ENCODE measurements around the gene ATP8A2.

ATP8A2 gene

GRCh38 chr13:25384758-25385410, 13.1 kb downstream of the ATP8A2 start:
- FAIRE-seq: no peak

DNA sequence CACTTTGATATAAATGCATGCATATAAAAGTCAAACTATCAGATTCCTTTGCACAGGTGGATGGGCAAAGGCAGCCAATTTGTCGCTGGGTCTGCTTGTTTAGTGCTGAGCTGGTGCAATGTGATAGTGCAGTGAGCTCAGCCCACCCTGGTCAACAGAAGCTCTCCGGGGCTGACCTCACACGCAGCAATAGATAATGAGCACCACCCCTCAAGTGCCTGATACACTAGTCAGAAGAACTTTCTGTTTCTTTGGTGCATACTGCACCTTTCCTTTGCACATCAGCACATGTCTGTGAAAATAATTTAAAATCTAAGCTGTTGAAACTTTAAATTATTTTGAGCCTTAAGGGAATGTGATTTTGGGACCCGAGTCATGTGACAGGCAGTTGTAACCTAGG, 20.2 kb downstream of the ATP8A2 start:
- no peak for FAIRE-seq

DNA sequence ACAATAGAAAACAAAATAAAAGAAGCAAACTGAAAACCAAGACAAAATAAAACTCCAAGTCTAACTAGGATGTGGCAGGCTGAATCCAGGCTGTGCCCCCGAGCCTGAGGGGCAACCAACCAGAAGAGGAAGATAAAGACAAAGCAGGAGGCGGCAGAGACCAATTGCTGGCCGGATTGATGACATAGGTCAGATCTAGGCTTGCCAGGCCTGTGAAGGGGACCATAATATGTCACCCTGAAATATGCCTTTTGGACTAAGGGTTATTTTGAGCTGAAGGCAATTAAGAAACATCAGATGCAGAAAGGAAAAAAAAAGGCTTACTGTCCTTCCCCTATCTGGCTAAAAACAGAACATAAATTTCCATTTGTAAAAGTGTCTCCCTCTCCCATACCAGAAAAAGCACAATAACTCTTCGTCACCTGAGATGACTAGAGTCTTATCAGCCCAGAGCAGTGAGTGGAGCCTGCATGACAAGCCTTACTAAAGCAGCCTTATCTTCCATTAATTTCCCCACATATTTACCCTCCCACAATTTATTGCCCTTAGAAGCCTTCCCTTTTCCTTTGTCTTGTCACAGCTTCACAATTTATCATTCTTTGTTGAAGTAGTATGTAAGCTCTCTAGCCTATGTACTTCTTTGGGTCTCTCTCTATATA, 22.8 kb downstream of the ATP8A2 start:
- FAIRE-seq: no peak

DNA sequence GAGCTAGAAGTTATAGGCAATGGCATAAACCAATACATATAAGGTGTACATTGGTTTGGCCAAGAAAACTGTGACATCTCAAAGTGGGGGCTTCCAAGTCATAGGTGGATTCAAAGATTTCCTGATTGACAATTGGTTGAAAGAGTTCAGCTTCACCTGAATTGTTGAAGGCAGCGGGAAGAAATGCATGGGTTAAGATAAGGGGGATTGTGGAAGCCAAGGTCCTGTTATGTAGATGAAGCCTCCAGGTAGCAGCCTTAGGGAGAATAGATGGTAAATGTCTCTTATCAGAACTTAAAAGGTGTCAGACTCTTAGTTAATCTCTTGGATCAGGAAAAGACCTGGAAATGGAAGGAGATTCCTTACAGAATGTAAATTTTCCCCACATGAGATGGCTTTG, 26.0 kb downstream of the ATP8A2 start:
- no peak for FAIRE-seq

DNA sequence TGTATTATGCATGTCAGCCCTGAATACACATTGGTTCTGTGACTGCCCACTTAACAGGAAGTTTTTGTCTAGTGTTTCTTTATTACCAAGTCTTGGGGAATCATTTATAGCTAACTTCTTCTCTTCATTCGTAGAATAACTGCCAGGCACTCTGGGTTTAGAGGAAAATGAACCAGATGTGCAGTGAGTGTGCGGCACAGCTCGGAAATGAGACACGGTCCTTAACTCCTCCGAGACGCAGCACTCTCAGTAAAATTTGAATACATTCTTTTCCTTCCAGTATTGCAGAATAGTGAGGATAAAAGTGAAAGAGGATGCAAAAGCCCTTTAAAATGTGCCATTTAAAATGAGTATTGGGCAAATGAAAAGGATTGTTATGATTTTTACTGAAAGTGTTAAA, 29.2 kb downstream of the ATP8A2 start:
- no peak for FAIRE-seq

GRCh38 chr13:25401958-25402357, 30.2 kb downstream of the ATP8A2 start:
- no peak for FAIRE-seq

DNA sequence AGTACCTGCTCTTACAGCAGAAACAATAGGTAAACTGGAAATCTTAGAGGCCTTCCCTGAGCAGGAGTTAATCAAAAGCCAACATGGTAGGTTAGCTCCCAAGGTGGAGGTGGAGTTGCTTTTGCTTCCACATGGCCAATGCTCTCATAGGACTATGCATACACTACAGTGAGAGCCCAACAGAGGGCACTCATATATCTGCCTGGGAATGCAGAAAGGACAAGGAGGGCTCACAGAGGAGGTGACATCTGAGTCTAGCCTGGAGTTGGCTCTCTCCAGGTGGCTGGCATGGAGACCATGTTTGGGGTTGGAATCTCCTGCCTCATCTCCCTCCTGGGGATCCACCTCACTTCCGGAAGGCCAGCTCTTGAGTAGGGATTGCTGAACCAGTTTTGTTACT, 34.6 kb downstream of the ATP8A2 start:
- no peak for FAIRE-seq

DNA sequence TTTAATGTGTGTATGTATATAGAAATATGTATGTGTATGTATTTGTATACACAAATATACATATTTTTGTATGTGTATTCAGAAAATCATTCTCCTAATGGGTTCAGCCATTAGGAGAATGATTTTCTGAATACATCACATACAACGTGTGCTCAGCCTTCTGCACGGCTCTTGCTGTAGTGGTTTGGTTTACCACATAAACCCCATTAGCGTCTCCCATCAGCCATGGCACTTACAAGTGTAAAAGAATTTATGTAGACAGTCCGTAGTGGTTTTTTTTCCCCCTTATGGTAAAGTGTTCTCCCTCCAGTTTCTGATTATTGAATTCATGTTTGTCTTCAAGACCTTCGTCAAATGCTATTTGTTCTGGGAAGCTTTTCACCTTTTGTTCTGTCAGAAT, 38.2 kb downstream of the ATP8A2 start:
- FAIRE-seq: no peak

- FAIRE-seq: no peak
Measured at GRCh38 chr13:25415241-25415640, 43.5 kb downstream of the ATP8A2 start.

DNA sequence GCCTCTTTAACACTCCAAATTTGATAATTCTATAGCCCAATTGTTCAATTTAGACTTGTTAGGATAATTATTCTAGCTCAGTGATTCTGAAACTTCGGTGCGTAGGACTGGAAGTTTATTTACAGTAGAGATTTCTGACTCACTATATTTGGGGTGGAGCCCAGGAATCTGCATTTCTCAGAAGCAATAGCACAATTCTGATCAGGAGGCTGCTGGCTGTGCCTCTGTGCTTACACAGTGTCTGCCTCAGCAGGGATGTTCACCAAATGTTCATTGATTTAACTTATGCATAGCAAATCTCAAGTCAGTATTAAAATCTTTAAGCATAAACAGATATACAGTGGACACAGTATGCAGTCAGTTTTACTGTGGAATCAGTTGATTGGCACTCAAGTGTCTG, 45.8 kb downstream of the ATP8A2 start:
- no peak for FAIRE-seq

- no peak for FAIRE-seq
Measured at GRCh38 chr13:25420161-25420560, 48.4 kb downstream of the ATP8A2 start.

- no peak for FAIRE-seq
Measured at GRCh38 chr13:25421612-25422011, 49.8 kb downstream of the ATP8A2 start.

DNA sequence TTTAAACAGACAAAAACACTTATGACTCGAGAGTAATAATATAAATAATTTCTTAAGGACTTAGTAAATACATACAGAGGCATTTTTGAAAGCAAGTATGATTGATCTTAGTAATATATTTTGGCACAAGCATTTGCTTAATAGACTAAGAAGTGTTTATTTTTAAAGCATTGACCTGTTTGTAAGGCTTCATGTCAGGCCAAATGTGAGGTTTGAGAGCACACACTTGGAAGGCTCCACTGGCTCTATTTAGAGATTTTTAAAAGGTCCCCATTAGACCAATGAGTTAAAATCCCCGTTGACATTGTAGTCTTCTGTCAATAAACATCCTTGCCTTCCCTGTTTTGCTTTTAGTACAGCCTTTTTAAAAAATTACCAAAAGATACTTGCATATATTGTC, 50.4 kb downstream of the ATP8A2 start:
- no peak for FAIRE-seq

DNA sequence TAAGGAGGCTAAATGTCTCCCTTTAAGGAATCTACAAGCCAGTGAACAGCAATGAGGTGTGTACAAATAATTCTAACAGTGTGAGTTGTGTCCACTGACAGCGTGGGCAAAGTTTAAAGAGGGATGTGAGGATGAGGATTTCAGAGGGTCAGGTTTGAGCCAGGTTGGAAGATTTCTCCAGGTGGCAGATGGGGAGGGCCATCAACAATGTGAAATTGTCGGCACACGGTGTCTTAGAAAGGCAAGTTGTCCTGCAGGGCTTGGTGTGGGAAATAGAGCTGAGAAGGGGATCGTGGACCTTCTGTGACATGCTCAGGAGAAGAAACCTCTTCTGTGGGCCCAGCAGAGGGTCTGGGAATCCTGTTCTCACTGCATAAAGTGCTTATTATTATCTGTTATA, 52.1 kb downstream of the ATP8A2 start:
- FAIRE-seq: no peak

GRCh38 chr13:25429466-25429865, 57.7 kb downstream of the ATP8A2 start:
- FAIRE-seq: no peak

DNA sequence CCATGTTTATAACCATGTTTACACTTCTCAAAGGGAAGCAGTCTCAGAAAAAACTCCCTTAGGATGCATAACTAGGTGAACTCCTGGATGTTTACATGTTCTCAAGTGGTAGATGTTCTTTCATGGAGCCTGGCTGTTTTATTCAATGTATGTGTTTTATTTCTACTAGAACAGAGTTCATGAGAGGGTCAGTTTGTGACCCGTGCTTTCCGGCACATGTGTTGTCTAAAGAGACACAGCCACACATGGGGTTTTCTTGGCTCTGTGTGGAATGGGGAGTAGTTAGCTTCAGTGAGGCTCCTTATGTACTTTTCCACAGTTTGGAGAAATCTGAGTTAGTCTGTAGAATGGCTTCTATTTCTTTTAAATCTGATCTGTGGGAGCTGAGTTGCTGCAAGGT, 60.9 kb downstream of the ATP8A2 start:
- no peak for FAIRE-seq

GRCh38 chr13:25440061-25440460, 68.3 kb downstream of the ATP8A2 start:
- FAIRE-seq: no peak

DNA sequence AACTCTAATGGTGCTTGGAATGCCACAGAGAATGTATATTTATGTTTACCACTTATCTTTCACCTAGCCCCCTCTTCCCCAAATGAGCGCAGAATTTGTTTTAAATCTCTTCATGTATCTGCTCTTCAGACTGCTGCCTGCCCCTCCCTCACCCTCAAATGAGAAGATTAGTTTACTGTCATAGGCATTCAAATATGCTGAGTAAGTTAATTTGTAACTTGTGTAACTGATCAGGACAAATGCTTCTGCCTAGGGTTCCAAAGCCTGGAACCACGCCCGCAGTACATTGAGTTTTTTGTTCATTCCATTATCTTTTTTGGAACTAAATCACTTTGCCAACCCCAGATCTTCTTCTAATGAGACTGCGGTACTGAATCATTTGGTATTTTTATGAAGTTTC, 74.5 kb downstream of the ATP8A2 start:
- no peak for FAIRE-seq

GRCh38 chr13:25447396-25447795, 75.6 kb downstream of the ATP8A2 start:
- FAIRE-seq: no peak

DNA sequence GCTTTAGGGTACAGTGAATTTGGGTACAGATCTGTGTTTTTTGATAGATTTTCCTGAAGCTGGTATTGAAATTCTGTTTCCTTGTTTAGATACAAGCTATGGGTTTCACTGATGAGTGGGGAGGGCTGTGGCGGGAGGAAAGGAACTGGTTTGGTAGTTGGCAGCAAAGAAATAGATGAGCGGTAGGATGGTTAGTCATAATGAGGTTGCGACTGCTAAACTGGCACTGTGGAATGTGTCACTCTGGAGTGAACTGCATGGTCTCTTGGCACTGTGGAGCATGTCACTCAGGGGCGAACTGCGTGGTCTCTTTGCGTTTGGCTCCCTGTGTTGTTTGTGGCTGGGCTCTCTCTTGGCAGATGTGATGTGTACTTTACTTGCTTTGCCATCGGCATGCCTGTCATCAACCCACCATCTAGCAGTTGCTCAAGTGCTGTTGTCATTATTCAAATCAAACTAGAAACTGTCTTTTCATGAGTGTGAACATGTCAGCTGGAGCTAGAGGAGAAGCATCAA, 82.1 kb downstream of the ATP8A2 start:
- FAIRE-seq: no peak

DNA sequence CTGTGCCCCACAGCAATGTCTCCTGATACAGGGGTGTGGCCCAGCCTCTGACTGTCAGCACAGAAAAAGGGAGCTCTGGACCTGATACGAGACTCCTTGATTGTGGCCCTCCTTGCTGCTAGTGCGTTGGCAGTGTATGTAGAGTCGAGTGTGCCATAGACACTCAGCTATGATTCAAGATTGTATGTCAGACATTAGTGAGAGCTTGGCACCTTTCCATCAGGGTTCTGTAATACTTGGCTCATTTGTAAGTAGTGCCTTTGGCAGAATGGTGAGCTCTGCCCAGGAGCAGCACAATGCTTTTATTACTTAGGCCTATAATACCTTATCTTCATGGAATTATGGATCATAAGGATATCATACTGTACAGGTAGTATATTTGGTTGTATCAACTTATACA, 83.4 kb downstream of the ATP8A2 start:
- no peak for FAIRE-seq

- FAIRE-seq: no peak
Measured at GRCh38 chr13:25457566-25457965, 85.8 kb downstream of the ATP8A2 start.

- FAIRE-seq: no peak
Measured at GRCh38 chr13:25462301-25463125, 90.7 kb downstream of the ATP8A2 start.

GRCh38 chr13:25463496-25463895, 91.7 kb downstream of the ATP8A2 start:
- FAIRE-seq: no peak
